Measurements from ENCODE around the gene MANEAL. TPM values are rescaled to one million over a fixed set of nuclear protein-coding genes. Genes with fewer than 3 reads are reported as not detected.

MANEAL gene, protein sequence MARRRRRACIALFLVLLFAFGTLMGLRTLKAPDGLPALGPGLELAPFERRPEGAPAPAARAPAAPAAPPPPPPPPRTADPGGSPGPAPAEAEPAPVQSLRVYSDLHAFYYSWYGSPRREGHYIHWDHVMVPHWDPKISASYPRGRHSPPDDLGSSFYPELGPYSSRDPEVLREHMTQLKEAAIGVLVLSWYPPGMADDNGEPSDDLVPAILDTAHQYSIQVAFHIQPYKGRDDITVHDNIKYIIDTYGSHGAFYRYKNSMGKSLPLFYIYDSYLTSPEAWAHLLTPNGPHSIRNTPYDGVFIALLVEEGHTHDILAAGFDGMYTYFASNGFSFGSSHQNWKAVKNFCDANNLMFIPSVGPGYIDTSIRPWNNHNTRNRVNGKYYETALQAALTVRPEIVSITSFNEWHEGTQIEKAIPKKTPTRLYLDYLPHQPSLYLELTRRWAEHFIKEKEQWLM
- 0.57 and 0.66 TPM in 2 replicates for total RNA-seq

DNA sequence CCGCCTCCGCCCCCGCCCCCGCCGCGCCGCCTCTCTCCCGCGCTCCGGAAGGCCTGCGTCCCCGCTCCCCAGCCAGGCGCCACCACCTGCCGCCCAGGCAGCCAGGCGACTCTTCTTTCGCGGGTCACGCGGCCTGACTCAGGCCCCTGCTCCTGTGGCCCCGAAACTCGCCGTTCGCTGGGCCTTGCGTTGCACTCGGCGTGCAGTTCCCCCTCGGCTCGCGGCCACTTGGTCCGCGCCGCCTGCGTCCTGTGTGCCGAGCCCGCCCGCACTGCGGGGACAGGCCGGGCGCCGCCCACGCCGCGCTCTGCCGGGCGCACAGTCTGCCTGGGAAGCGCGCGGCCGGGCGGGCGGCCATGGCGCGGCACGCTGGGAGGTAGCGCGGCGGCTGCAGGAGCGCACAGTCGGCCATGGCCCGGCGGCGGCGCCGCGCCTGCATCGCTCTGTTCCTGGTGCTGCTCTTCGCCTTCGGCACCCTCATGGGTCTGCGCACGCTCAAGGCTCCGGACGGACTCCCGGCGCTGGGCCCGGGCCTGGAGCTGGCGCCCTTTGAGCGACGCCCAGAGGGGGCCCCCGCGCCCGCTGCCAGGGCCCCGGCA, at the start of gene MANEAL:
Gene MANEAL (plus strand): TSS at position 75 of the 599 bp plus-strand sequence. CDS start 336 bp downstream, at position 411.

DNA sequence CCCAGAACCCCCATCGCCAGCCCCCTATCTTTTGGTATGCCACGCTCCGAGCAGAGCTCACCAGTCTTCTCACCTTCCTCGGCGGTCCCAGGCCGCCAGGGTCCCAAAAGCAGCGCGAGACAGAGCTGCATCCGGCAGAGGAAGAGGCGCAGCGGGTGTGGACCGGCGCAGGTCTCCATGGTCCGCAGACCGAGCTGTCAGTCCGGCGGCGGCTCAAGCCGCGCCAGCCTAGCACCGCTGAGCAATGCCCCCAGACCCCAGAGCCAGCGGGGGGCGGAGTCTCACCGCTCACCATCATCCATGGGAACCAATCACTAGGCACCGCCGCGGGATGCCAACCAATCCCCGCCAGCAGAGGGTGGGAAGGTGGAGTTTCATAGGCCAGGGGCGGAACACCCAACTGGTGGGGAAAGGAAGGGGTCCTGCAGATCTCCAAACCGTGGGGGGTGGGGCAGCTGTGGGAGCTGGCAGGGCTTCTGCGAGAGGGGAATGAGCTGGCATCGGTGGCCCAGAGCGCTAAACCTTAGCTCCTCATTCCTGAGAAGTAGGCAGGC, 28.7 kb upstream of the MANEAL start, which contains the start of gene EPHA10:
Gene EPHA10 (minus strand): TSS at position 233 of the 554 bp plus-strand sequence. CDS start 54 bp downstream, at position 179.

DNA sequence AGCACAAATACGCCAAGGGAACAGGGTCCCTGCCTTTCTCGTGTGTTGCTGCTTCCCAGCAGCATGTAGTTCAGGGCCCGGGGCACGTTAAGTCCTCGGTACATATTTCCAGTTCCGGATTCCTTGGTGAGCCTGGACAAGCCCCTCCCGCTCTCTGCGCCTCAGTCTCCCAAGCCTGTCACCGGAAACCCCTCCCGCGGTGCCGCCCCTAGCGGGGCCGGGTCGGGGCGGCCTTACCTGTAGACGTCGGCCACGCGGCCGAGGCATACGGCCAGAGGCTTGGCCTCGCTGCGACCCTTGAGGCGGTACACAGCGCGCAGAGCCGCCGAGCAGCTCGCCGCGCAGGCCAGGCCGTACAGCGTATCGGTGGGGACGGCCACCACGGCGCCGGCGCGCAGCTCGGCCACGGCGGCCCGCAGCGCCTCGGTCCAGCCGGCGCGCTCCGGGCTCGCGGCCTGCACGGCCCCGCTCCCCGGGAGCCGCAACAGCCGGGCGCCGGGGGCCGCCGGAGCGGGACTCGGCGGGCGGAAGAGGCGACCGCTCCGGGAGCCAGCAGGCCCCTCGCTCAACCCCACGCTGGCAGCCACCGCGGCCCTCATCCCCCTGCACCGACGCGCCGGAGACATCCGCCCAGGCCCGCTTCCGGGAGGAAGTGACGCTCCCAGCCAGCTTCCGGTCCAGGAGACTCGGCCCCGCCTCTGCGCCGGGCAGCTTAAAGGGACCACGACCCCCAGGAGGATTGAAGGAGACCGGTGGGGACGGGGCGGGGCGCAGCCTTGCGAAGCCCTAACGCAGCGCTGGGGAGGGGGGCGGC, 14.1 kb downstream of the MANEAL start, which contains the start of the genes C1orf122 and YRDC:
Gene C1orf122 (plus strand): TSS at position 236 of the 814 bp plus-strand sequence. CDS start 615 bp downstream, outside the sequence.
Gene YRDC (minus strand): TSS at position 654 of the 814 bp plus-strand sequence. CDS start 28 bp downstream, at position 626.

Other genes with a start within 250 kb of the MANEAL start
- 8.3 and 19.5 TPM in 2 replicates for gene SNIP1, start 239.6 kb upstream of the MANEAL start, total RNA-seq
- gene DNALI1, start 236.9 kb upstream of the MANEAL start, total RNA-seq = 4.7 and 6.3 TPM in 2 replicates
- gene GNL2, start 197.9 kb upstream of the MANEAL start, total RNA-seq = 50.8 and 88.6 TPM in 2 replicates
- gene RSPO1, start 159.0 kb upstream of the MANEAL start, total RNA-seq = under 0.01 TPM in 1 of 2 replicates, not detected in the other
- 0.44 and 34.8 TPM in 2 replicates for gene CDCA8, start 101.3 kb upstream of the MANEAL start, total RNA-seq
- gene EPHA10, start 28.7 kb upstream of the MANEAL start, total RNA-seq = not detected in 2 replicates
- gene C1orf122, start 13.9 kb downstream of the MANEAL start, total RNA-seq = 18.9 and 23.9 TPM in 2 replicates
- gene YRDC, start 14.4 kb downstream of the MANEAL start, total RNA-seq = 23.9 and 34.9 TPM in 2 replicates
- 3.7 and 4.4 TPM in 2 replicates for gene MTF1, start 65.7 kb downstream of the MANEAL start, total RNA-seq
- 30.9 and 44.9 TPM in 2 replicates for gene INPP5B, start 153.2 kb downstream of the MANEAL start, total RNA-seq
- gene SF3A3, start 196.2 kb downstream of the MANEAL start, total RNA-seq = 85.1 and 89.5 TPM in 2 replicates
- gene FHL3, start 211.7 kb downstream of the MANEAL start, total RNA-seq = 34.4 and 36.1 TPM in 2 replicates
- 44.4 and 69.9 TPM in 2 replicates for gene UTP11, start 218.9 kb downstream of the MANEAL start, total RNA-seq